ENCODE results near the gene TPX2. TPM values are rescaled to one million over a fixed set of nuclear protein-coding genes. Genes with fewer than 3 reads are reported as not detected.

The TPX2 gene
- total RNA-seq, 1 donor from 2014 or later, result 44.7 TPM

DNA sequence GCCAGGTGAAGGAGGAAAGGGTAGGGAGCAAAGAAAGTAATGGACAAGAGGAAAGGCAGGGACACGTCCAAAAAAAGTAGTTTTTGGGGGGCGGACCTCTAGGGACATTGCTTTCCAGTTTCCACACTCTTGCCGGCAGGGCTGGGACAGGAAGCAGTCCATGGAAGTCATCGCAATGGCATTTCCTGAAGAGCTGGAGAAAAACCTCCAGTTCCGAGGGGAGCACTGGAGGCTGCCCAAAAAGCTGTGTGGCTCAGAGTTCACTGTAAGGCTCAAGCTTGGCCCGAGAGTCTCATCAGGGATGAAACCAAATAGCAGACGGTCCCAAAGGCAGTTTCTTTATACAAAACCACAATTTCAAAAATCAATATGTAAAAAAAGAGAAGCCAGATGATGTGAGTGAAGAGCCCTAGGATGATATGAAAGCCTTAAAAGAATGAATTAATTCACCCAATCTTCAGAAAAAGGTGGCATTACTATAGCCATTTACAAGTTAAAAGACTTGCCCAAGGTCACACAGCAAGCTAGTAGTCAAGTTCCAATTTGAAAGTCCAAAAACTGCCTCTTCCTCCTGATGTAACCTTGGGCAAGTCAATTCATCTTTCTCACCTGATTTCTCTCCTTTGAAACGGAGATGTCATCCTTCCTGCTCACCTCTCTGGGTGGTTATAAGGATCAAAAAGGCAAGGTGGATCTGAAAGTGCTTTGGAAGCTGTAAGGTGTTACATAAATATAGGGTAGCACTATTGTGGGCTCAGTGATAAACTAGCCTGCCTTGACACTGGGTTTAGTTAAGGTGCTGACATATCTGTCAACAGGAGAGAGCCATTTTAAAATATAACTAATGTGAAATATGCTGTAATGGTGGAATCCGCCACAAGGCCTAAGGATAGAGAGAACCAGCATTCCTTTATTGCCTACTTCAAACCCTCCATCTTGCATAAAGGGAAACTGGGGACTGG lies 25.5 kb upstream of the TPX2 start:
- H3K4me3 Mint-ChIP-seq (ENCODE audit: unreplicated experiment), result peak overlapping the region; percentile 21
- DNase-seq, result no peak
- H3K36me3 Mint-ChIP-seq (ENCODE audit: unreplicated experiment), result peaks cover 3% of the 10 kb centered on the region
- peaks cover 5% of the 10 kb centered on the region for H3K9me3 Mint-ChIP-seq (ENCODE audit: unreplicated experiment)
- peak overlapping the region; percentile 4 for H3K27ac Mint-ChIP-seq (ENCODE audit: unreplicated experiment)
- peaks cover 5% of the 10 kb centered on the region for H3K27me3 Mint-ChIP-seq (ENCODE audit: unreplicated experiment)
- TF ChIP-seq, protein P1, sequence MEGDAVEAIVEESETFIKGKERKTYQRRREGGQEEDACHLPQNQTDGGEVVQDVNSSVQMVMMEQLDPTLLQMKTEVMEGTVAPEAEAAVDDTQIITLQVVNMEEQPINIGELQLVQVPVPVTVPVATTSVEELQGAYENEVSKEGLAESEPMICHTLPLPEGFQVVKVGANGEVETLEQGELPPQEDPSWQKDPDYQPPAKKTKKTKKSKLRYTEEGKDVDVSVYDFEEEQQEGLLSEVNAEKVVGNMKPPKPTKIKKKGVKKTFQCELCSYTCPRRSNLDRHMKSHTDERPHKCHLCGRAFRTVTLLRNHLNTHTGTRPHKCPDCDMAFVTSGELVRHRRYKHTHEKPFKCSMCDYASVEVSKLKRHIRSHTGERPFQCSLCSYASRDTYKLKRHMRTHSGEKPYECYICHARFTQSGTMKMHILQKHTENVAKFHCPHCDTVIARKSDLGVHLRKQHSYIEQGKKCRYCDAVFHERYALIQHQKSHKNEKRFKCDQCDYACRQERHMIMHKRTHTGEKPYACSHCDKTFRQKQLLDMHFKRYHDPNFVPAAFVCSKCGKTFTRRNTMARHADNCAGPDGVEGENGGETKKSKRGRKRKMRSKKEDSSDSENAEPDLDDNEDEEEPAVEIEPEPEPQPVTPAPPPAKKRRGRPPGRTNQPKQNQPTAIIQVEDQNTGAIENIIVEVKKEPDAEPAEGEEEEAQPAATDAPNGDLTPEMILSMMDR (IDR thresholded peaks at IDR 0.05; ENCODE audit: partially characterized antibody, unreplicated experiment), result peak; percentile 0
- peaks cover 38% of the 10 kb centered on the region for H3K4me1 Mint-ChIP-seq (ENCODE audit: low read depth, unreplicated experiment)

DNA sequence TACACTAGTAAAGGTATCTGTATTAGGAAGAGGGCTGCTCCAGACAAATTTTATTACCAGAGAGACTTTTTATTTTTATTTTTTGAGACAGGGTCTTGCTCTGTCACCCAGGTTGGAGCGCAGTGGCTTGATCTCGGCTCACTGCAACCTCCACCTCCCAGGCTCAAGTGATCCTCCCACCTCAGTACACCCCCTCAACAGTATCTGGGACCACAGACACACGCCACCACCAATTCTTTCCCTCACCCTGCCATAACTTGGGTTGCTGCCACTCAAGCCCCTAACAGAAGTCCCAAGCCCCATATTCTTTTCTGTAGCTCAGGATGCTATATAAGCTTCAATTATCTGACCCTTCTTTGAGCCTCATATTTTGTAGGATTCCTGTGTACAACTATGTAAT lies 23.3 kb upstream of the TPX2 start:
- H3K4me1 Mint-ChIP-seq (ENCODE audit: low read depth, unreplicated experiment), result peaks cover 52% of the 10 kb centered on the region
- H3K4me3 Mint-ChIP-seq (ENCODE audit: unreplicated experiment), result no peak overlapping the region
- peaks cover 2% of the 10 kb centered on the region for H3K27me3 Mint-ChIP-seq (ENCODE audit: unreplicated experiment)
- TF ChIP-seq, protein P1 (IDR thresholded peaks at IDR 0.05; ENCODE audit: partially characterized antibody, unreplicated experiment), result no peak
- no peak overlapping the region for H3K27ac Mint-ChIP-seq (ENCODE audit: unreplicated experiment)
- no peaks in the 10 kb centered on the region for H3K36me3 Mint-ChIP-seq (ENCODE audit: unreplicated experiment)
- DNase-seq, result no peak
- peaks cover 4% of the 10 kb centered on the region for H3K9me3 Mint-ChIP-seq (ENCODE audit: unreplicated experiment)

DNA sequence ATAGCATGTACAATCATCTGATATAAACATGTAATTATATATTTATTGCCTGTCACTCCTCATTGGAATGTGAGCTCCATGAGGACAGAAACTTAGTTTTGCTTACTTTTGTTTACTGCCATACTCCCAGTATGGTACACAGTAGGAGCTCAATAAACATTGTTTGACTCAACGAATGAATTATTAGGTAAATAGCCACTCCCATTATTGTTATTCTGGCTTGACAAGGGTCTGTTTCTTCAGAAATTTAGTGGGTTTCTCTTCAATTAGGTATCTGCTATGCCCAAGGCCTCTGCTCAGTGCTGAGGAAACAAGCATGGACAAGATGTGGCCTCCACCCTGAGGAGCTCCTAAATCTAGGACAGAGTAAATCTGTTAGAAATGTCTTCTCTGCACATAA lies 22.7 kb upstream of the TPX2 start:
- no peak for DNase-seq
- Mint-ChIP-seq H3K4me3 (ENCODE audit: unreplicated experiment) (peak overlapping the region; percentile 67), H3K9me3 (ENCODE audit: unreplicated experiment) (peaks cover 8% of the 10 kb centered on the region), H3K27ac (ENCODE audit: unreplicated experiment) (no peak overlapping the region), H3K36me3 (ENCODE audit: unreplicated experiment) (peaks cover 3% of the 10 kb centered on the region), H3K4me1 (ENCODE audit: low read depth, unreplicated experiment) (peaks cover 58% of the 10 kb centered on the region), H3K27me3 (ENCODE audit: unreplicated experiment) (peaks cover 2% of the 10 kb centered on the region)
- TF ChIP-seq, protein P1 (IDR thresholded peaks at IDR 0.05; ENCODE audit: partially characterized antibody, unreplicated experiment), result peak; percentile 3

DNA sequence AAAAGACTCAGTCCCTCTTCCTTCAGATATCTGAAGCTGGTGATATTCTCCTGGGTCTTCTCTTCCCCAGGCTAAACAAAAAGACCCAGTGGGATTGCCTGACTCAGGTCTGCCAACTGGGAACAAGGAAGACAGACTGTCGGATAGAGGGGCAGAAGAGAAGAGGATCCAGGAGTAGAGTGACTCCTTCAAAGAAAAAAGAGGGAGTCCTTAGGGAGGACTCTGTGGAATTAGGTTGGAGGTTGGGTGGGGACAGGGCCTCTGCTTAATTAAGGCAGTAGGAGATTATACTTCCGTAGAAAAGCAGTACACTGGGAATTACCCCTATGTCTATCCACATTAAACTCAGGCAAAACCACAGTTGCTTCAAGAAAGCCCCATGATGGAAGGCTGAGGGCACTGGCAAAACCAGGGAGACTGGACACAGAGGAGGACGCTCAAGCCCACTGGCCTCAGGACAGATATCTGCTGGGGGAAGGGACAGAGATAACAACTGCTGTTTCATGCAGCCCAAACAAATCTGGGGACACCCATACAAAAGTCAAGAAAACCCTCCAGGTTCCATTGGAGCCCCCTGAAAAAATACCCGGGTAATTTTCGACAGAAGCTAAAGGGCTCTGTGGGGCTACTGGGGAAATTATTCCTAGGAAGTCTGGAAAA lies 22.1 kb upstream of the TPX2 start:
- DNase-seq, result no peak
- Mint-ChIP-seq H3K4me1 (ENCODE audit: low read depth, unreplicated experiment) (peaks cover 64% of the 10 kb centered on the region), H3K27me3 (ENCODE audit: unreplicated experiment) (peaks cover 2% of the 10 kb centered on the region), H3K9me3 (ENCODE audit: unreplicated experiment) (peaks cover 12% of the 10 kb centered on the region), H3K4me3 (ENCODE audit: unreplicated experiment) (peak overlapping the region; percentile 67), H3K27ac (ENCODE audit: unreplicated experiment) (peak overlapping the region; percentile 10), H3K36me3 (ENCODE audit: unreplicated experiment) (peaks cover 4% of the 10 kb centered on the region)
- TF ChIP-seq, protein P1 (IDR thresholded peaks at IDR 0.05; ENCODE audit: partially characterized antibody, unreplicated experiment), result no peak

Data from glutamatergic neuron (in vitro differentiated cells).